ENCODE results near the gene A4GALT.
"Not testable (repeated sequence)": the region's sequence is repeated elsewhere in the genome, so short reads cannot be mapped to it uniquely, and the experiment has no call there.

A4GALT gene

GRCh38 chr22:42720263-42721044, at the start of gene A4GALT:
TSS of gene A4GALT (minus strand) at chr22:42720870. CDS start at chr22:42693951, 26,919 bp downstream.
- DNase-seq: peak; percentile 42

DNA sequence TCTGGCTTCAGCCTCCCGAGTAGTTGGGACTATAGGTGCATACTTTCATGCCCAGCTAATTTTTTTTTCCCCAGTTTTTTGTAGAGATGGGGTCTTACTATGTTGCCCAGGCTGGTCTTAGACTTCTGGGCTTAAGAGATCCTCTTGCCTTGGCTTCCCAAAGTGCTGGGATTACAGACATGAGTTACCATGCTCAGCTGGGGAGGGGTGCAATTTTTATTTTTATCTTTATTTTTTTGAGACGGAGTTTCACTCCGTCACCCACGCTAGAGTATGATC, 49.7 kb upstream of the A4GALT start:
- DNase-seq: no peak

GRCh38 chr22:42769574-42770447, 49.1 kb upstream of the A4GALT start:
- DNase-seq: no peak

DNA sequence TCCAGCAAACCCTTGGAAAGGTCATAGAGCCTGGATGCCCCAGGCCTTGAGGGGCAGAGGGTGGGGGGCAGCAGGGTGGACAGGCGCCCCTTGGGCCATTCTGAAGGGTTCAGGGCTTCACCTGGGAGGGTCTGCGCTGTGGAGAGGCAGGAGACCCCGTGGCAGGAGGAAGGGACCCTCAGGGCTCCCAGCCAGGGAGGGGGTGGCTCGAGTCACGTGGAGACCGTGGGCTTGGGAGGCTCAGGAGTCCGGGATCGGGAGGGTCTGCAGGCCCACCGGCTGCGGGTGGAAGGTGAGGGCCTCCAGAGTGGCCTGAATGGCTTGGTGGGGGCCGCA, 48.5 kb upstream of the A4GALT start:
- DNase-seq: no peak

GRCh38 chr22:42768385-42769035, 47.8 kb upstream of the A4GALT start:
- DNase-seq: no peak

DNA sequence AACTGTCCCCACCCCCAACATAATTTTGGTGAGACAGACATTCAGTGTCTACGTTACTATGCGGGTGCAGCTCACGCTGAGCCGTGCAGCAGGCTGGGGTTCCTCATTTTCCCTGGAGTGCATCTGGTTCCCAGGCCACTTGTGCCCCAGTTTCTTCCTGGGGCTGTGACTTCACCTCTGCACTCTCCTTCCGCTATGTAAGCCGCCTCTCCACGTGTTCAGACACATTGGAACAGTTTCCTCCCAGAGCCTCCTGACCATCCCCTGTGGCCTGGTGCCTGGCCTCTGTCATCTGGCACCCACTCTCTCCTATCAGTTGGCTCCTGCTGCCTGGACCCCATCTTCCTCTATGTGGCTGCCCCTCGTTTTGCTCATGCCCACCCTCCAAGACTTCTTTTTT, 46.2 kb upstream of the A4GALT start:
- no peak for DNase-seq

DNA sequence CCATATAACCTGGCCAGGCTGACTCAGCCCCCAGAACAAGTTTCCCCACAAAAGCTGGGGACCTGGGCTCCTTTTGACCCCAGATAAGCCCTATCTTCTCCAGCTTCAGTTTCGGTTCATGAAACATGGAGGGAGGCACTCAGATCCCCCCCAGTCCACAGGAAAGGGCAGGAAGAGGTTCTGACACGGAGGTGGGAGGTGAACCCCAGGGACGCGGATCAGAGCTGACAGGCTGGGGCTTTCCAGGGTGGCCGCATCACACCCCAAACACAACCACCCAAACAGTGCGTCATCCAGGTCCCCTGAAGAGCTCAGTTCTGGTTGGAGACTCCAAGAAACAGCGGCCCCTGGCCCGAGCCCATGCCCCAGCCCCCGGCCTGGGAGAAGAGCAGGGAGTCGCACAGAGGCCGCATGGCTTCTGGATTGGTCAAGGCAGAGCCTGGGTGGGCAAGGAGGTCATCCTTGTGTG, 44.3 kb upstream of the A4GALT start:
- DNase-seq: no peak

DNA sequence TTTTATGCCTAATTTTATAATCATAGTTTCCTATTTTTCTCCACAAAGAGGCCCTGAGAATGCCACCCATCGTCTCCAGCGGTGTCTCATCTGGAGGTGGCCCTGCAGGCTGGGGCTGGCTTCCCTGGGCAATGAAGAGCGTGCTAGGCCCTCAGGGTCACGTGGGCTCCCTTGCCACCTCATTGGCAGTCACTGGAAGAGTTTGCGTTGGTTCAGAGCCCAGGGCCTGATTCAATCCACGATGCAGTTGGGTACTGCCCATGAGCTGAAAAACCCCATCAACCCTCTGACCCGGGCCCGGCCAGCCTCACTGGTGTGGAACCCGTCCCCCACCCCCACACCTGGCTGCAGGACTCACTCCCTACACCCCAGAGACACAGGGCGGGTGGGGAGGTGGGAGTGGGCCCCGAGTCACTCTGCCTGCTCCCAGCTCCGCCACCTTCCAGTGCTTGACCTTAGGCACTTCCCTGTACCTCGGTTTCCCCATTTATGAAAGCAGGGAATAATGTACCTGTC, 43.4 kb upstream of the A4GALT start:
- DNase-seq: no peak

- DNase-seq: no peak
Observed at GRCh38 chr22:42760806-42761565, 40.3 kb upstream of the A4GALT start.

DNA sequence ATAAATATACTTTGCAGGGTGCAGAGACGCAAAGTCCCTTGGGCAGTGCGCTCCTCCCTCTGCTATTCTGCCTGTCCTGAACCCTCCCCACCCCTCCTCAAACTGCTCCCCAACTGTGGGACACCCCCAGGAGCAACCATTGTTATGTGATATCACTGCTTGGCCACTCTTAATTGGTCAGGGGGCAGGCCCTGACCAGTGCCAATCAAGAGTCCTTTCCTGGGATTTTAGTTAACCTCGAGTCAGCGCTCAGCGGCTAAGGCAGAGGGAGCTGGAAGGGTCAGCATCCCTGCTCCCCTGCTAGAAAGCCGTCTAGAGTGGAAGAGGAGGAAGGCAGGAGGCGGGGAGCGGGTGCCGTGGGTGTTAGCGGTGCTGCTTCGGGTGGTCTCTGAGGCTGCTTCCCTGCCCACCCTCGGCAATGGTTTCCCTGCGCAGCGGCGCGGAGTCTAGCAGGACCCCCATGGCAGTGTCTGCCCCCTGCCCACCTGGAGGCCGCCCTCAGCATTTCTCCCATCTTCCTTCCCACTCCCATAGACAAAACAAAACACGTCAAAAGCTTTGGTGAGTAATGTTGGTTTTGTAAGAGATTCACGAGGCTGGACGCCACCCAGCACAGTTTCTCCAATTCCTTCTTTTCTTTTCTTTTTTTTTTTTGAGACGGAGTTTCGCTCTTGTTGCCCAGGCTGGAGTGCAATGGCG, 38.4 kb upstream of the A4GALT start:
- no peak for DNase-seq

GRCh38 chr22:42755553-42755952, 34.9 kb upstream of the A4GALT start:
- not testable (repeated sequence) for DNase-seq

- DNase-seq: not testable (repeated sequence)
Observed at GRCh38 chr22:42755121-42755520, 34.5 kb upstream of the A4GALT start.

DNA sequence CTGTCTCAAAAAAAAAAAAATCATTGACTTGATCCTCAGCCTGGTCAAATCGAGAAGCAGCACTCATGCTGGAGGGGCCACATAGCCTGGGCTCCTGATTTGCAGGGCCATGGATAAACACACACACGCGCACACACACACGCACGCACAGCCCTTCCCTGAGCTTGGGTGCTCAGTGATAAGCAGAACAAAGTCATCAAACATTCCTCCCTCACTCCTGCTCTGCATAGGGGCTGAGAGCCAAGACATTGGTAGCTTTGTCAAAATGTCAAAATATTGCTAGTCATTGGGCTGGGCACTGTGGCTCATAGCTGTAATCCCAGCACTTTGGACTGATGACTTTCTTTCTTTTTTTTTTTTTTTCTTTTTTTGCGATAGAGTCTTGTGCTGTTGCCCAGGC, 34.0 kb upstream of the A4GALT start:
- DNase-seq: no peak

- no peak for DNase-seq
Observed at GRCh38 chr22:42752912-42753311, 32.2 kb upstream of the A4GALT start.

GRCh38 chr22:42752230-42752746, 31.6 kb upstream of the A4GALT start:
- no peak for DNase-seq

- DNase-seq: not testable (repeated sequence)
Observed at GRCh38 chr22:42750421-42750820, 29.8 kb upstream of the A4GALT start.

DNA sequence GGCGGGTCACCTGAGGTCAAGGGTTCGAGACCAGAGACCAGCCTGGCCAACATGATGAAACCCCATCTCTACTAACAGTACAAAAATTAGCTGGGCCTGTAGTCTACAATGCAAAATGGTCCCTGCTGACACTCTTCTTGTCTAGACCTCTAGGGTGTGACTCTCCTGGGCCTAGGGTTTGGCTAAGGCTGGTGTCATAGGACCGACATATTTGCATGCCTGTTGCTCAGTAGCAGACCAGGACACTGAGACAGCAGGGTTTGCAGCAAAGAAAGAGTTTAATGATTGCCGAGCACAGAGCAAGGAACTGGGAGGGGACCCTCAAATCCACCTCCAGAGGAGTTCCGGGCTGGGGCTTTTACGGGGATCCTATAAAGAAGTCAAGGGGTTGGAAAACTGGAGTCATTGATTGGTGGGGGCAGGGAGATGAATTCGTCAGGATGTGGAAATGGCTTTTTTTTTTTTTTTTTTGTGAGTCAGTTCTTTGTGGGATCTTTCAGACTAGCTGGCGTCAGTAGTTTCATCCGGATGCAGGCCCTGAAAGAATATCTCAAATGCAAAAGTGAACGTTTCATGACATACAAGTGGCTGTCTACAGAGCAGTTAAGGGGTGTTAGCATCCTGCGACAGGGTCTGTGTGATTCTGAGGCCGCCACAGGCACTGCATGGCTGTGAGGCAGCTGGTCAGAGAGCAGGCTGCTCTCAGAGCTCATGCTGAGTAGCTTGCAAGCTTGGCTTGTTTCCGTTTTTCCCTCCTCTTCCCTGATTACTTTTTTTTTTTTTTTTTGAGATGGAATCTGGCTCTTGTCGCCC, 27.2 kb upstream of the A4GALT start:
- peak; percentile 53 for DNase-seq

DNA sequence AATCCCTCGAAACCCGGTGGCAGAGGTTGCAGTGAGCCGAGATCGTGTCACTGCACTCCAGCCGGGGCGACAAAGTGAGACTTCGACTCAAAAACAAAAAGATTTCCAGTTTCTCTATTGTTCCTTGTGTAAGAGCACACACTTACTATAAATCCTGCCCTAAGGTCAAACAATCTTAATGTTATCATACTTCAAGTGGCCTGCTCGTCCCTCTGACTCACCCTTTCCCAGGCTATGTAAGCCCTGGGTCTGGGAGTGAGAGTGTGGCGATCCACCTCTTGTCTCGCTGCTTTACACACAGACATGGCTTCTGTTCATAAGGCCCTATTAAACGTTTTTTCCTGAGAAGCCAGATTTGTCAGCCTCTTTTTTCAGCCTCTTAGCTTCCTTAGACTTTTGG, 24.4 kb upstream of the A4GALT start:
- DNase-seq: no peak

DNA sequence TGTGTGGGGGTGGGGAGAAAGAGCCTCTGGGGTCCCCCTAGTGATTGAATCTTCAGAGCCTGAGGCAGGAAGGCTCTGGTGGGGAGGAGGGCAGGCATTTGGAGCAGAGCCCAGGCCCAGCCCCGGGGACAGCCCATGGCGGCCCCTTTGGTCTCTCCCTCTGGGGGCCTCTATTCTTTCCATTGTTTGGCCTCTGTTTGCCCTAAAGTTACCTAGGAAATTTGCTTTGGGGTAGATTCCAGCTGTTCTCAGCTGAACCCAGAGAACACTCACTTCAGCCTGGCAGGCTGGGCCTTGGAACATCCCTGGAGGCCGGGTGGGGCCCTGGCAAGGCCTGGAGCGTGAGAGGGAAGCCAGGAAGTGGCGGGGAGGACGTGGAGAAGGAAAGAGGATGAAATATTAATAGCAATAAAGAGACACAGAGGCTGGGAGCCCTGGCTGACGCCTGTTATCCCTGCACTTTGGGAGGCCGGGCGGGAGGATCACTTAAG, 22.9 kb upstream of the A4GALT start:
- peak; percentile 67 for DNase-seq

GRCh38 chr22:42742940-42743339, 22.3 kb upstream of the A4GALT start:
- no peak for DNase-seq

GRCh38 chr22:42740320-42740719, 19.6 kb upstream of the A4GALT start:
- not testable (repeated sequence) for DNase-seq
